Astrocyte (in vitro differentiated cells and primary cell): Measurements from ENCODE around the gene GNAQ.

ENCODE experiments used
- EZH2 ChIP-seq: IDR thresholded peaks from 2 replicates; pipeline ENCODE4 v1.6.1; 2012; ENCODE audit warnings: mild to moderate bottlenecking, low read length, inconsistent platforms; ENCODE audit not compliant: insufficient read depth
- TF ChIP-seq, protein P1 (sequence below): IDR thresholded peaks from 2 replicates; pipeline ENCODE4 v1.5.1; 2011; ENCODE audit warnings: low read depth, mild to moderate bottlenecking, inconsistent platforms, low read length, moderate library complexity; ENCODE audit not compliant: insufficient read depth

DNA sequence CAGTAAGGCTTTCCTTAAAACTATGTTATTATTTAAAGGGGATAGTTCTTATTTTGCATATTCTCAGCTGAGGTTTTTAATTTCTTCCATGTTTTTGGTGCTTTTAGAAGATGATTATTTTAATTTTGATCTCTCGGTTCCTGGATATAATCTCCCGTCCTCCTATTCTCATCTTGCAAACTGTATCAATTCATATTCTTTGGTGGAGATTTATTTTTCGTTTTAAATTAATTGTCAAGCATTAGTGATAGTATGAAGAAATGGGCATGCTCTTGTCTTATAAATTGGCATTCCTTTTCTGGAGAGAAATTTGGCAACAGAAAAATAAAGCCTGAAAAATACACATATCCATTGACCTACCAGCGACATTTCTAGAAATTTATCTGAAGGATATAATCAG is 15.5 kb upstream of the GNAQ start:
- no peak for TF ChIP-seq EZH2
- TF ChIP-seq, protein P1, sequence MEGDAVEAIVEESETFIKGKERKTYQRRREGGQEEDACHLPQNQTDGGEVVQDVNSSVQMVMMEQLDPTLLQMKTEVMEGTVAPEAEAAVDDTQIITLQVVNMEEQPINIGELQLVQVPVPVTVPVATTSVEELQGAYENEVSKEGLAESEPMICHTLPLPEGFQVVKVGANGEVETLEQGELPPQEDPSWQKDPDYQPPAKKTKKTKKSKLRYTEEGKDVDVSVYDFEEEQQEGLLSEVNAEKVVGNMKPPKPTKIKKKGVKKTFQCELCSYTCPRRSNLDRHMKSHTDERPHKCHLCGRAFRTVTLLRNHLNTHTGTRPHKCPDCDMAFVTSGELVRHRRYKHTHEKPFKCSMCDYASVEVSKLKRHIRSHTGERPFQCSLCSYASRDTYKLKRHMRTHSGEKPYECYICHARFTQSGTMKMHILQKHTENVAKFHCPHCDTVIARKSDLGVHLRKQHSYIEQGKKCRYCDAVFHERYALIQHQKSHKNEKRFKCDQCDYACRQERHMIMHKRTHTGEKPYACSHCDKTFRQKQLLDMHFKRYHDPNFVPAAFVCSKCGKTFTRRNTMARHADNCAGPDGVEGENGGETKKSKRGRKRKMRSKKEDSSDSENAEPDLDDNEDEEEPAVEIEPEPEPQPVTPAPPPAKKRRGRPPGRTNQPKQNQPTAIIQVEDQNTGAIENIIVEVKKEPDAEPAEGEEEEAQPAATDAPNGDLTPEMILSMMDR = no peak
